HG03196 (cell line): ENCODE results near the gene CDAN1.
A peak's percentile ranks its signal among the peaks of the same experiment; 100 is the strongest.
"Not testable (repeated sequence)": the region's sequence is repeated elsewhere in the genome, so short reads cannot be mapped to it uniquely, and the experiment has no call there.

Experiments used
- ATAC-seq: cut with Tn5 transposase; IDR thresholded peaks from one replicate; pipeline ENCODE4 v1.9.1; 2021; ENCODE audit not compliant: unreplicated experiment

Gene CDAN1

DNA sequence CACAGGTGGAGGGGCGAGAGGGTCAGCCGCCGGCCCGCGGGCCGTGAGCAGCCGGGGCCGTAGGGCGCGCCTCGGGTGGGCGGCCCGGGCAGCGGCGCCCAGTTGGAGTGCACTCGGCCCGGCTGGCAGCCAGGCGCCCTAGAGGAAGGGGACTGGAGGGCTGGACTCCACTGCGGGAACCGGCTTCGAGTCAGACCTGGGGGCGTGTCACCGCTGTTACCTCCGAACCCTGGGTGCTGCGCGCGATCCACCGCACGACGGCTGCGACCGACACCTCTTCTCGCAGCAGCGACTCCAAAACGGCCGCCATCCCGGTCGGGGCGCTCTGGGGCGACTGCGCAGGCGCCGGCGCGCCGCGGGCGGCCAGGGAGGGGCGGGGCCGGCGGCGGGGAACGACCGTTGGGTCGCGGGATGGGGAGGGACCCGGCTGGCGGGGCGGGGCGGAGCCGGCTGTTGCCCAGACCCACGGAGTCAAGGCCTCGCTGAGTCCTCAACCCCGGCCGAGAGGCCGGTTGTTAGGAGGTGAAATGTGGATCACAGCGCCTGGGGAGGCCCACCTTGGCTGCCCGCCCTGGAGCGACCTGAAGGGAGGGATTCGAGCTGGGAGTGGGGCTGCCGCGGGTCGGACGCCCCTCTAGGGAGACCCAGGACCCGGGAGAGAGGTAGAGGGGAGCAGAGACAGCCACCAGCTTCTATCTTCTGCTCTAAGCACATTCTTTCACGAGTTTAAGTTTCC, at the start of gene CDAN1:
TSS of gene CDAN1 (minus strand) at position 336 of the 736 bp plus-strand sequence. CDS start at position 310, 26 bp downstream.
- peak; percentile 70 for ATAC-seq

DNA sequence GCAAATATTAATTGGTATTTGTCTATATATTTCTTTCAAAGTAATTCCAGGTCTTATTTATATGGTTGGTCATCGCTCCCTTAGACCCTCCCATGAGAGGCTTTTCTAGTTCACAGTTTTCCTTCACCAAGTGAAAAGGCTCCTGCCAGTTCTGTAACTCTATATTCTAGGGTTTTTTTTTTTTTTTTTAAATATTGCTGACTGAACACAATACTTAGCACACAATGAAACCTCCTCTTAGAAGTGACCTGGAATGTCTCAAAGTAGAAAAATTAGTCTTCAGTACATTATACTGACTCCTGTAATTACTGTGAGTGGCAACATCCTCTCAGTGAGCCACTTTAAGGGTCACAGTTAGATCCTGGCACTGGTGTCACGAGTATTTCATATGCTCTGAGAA, 48.6 kb upstream of the CDAN1 start:
- ATAC-seq = no peak

DNA sequence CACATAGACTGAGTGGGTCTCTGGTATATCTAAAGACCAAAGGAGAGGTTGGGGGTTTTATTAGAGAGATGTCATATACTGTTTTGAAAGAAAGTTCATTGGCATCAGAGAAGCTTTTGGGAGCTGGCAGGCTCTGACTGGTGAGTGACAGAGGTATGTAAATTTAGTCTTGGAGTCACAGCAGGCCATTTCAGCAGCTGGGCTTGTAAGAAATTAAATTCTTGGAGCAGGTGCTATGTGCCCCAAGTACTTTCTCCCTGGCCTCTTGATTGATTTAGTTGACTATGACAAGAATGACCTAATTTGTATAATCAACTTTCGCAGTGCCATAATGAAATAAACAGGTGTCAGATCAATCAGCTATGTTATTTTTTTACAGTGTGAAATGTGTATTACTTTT, 47.8 kb upstream of the CDAN1 start:
- ATAC-seq = no peak

- ATAC-seq = no peak
These were observed 45.8 kb upstream of the CDAN1 start for GRCh38 chr15:42782716-42783115.

GRCh38 chr15:42775416-42775815, 38.5 kb upstream of the CDAN1 start:
- no peak for ATAC-seq

- no peak for ATAC-seq
These were observed 36.0 kb upstream of the CDAN1 start for GRCh38 chr15:42772901-42773300.

DNA sequence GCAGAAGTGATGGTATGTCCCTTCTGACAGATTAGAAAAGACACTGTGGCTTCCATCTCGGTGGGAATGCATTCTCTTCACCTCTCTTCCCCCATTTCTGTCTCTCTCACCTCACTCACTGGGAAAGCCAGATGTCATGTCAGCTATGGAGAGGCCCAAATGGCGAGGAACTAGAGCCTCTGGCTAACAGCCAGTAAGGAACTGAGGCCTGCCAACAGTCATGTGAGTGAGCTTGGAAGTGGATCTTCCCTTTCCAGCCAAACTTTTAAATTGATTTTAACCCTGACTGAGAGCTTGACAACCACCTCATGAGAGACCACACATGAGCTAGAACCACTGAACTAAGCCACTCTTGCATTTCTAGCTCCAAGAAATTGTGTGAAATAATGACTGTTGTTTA, 35.2 kb upstream of the CDAN1 start:
- ATAC-seq = no peak

GRCh38 chr15:42766109-42766508, 29.2 kb upstream of the CDAN1 start:
- ATAC-seq = not testable (repeated sequence)

- not testable (repeated sequence) for ATAC-seq
These were observed 27.3 kb upstream of the CDAN1 start for GRCh38 chr15:42764154-42764731.

GRCh38 chr15:42761813-42762212, 24.9 kb upstream of the CDAN1 start:
- not testable (repeated sequence) for ATAC-seq

DNA sequence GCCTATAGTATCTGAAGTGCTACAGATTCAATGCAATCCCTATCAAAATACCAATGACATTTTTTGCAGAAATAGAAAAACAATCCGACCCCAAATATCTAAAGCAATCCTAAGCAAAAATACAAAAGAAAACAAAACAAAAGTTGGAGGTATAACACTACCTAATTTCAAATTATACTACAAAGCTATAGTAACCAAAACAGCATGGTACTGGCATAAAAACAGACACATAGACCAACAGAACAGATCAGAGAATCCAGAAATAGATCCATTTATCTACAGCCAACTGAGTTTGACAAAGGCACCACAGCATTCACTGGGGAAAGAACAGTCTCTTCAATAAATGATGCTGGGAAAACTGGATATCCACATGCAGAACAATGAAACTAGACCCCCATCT, 23.8 kb upstream of the CDAN1 start:
- ATAC-seq = no peak

DNA sequence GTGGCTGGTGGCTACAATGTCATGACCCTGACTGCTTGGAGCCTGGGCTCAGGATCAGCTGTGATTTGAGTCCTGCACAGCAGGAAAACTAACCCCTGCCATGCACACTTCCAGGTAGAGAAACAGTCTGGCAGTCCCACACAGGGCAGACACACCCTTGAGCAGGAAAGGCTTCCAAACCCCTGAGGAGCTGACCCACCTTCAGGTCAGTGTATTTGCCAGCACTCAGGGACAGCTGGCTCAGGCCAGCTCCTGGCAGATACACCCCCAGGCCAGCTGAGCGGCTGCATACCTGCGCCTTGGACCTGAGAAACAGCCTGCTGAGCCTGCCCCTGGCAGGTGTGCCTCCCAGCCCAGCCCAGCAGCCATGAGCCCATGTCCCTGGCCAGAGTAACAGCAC, 22.2 kb upstream of the CDAN1 start:
- no peak for ATAC-seq

DNA sequence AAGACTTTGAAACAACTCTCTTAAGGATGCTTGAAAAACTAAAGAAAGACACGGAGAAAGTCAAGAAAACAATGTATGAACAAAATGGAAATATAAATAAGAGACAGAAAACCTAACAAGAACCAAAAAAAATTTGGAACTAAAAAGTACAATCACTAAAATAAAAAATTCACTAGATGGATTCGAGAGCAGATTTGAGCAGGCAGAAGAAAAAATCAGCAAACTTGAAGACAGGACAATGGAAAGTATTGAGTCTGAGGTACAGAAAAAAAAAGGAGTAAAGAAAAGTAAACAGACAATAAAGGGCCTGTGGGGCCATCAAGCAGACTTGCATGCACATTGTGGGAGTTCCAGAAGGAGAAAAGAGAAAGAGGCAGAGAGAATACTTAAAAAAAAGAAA, 13.4 kb upstream of the CDAN1 start:
- ATAC-seq = no peak

- no peak for ATAC-seq
These were observed 12.3 kb upstream of the CDAN1 start for GRCh38 chr15:42749266-42749665.

GRCh38 chr15:42744195-42744594, 7.3 kb upstream of the CDAN1 start:
- ATAC-seq = no peak

GRCh38 chr15:42742149-42742548, 5.2 kb upstream of the CDAN1 start:
- ATAC-seq = no peak

GRCh38 chr15:42741710-42742109, 4.8 kb upstream of the CDAN1 start:
- no peak for ATAC-seq

GRCh38 chr15:42737529-42738328, 801 bp upstream of the CDAN1 start:
- ATAC-seq = no peak

DNA sequence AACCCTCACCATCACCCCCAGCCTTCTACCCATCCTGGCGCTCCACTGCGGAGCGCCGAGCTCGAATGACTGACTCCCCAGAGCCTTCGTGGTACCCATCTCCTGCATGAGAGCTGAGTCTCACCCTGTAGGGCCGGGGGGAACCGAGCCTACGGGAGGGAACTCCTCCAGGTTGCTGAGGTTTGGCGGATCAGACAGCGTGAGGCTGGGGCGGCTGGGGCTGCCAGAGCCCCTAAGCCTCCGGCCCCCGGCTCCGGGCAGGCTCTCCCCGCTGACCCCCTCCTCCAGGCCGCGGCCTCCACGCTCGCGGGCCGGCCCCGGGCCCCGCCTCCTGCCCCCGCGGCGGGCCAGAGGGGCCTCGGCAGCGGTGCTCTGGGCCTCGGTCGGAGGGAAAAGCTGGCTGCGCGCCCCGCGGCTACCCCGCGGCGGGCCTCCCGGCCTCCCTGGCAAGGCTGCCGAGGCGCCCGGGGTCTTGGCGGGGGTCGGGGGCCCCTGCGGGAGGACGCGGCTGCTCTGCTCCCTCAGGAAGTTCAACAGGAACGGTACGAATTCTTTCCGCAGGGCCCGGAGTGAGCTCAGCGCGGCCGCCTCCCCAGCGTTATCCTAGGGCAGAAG, 643 bp downstream of the CDAN1 start:
- peak; percentile 32 for ATAC-seq

DNA sequence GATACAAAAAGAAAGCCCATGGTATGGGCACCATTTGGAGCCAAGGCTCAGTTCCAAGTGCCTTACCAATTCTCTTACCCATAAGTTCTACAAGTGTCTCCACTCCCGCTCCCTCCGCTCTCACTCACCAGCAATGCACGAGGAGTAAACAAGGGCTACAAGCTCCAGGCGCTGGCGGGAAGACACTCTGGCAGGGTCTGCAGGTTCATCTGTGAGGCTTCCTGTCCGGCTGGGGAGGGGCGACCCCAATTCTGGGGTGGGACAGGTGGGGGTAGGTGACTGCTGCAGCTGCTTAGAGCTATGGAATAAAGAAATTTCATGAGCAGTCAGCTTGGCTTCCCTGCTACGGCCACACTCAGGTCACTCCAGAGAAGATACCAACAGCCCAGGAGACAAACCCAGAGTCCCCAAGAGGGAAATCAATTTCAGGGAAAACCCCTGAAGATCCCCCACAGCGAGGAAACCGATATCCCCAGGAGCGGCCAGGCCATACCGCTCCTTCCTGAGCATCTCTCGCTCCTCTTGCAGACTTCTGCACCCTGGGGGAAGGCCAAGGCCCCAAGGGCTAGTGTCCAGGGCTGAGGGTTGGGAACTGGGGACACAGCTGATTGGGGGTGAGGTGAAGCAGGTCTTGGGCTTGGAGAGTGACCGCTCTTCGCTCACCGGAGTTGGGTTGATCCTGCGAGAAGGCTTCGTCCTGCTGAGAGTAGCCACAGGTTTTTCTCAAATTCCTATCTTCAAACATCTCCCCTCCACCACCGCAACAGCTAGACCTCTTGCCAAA, 1.4 kb downstream of the CDAN1 start:
- ATAC-seq = no peak
